Mammary epithelial cell (primary cell): ENCODE results near the gene PTDSS2.

Experiments used
- CTCF ChIP-seq, 2 donors: IDR thresholded peaks in 1 of 2; conservative IDR thresholded peaks in 1 of 2; 2 replicates each; pipeline ENCODE4 v1.5.1; 2011 to 2012; ENCODE audit warnings: inconsistent platforms in 2 of 2, low read length in 2 of 2, mild to moderate bottlenecking in 2 of 2, control low read depth in 1 of 2, low read depth in 1 of 2; ENCODE audit not compliant: insufficient read depth in 1 of 2; ENCODE audit errors: extremely low read depth in 1 of 2
- EZH2 ChIP-seq: IDR thresholded peaks from 2 replicates; pipeline ENCODE4 v1.6.1; 2012; ENCODE audit warnings: low read length, inconsistent platforms, borderline replicate concordance

GRCh38 chr11:532986-533585 lies 83.0 kb downstream of the PTDSS2 start:
- TF ChIP-seq CTCF (conservative IDR thresholded peaks at IDR 0.05 in 1 of 2, IDR thresholded peaks at IDR 0.05 in 1 of 2; ENCODE audit: extremely low read depth in 1 of 2, insufficient read depth in 1 of 2, low read depth in 1 of 2, low read length in 2 of 2) (no peak), EZH2 (no peak)
